Neural progenitor cell (in vitro differentiated cells): ENCODE results near the gene RAP1GDS1. TPM values are rescaled to one million over a fixed set of nuclear protein-coding genes. Genes with fewer than 3 reads are reported as not detected.

Experiments
- DNase-seq: peaks from one replicate; pipeline ENCODE4 v3.0.0-alpha.2; 2016; ENCODE audit warnings: low spot score
- H2AFZ ChIP-seq: fragments of 200-600 bp; sonication (generic); replicated peaks from 2 replicates; pipeline ENCODE4 v1.6.1; 2016; ENCODE audit warnings: antibody characterized with exemption
- H3F3A ChIP-seq: fragments of 200-600 bp; sonication (generic); 2 replicates; pipeline ENCODE4 v1.6.1; 2016; ENCODE audit warnings: antibody characterized with exemption, low read depth
- H3K27ac ChIP-seq: fragments of 200-600 bp; sonication (generic); 2 replicates; pipeline ENCODE4 v1.5.1; 2016; ENCODE audit warnings: mild to moderate bottlenecking
- H3K27me3 ChIP-seq: fragments of 200-600 bp; sonication (generic); 2 replicates; pipeline ENCODE4 v1.6.1; 2016; ENCODE audit warnings: mild to moderate bottlenecking, moderate library complexity
- H3K36me3 ChIP-seq: fragments of 200-600 bp; sonication (generic); 2 replicates; pipeline ENCODE4 v1.5.1; 2016
- H3K4me1 ChIP-seq: fragments of 200-600 bp; sonication (generic); 2 replicates; pipeline ENCODE4 v1.6.1; 2016; ENCODE audit warnings: mixed run types
- H3K4me2 ChIP-seq: fragments of 200-600 bp; sonication (generic); 2 replicates; pipeline ENCODE4 v1.6.1; 2016
- H3K4me3 ChIP-seq: fragments of 200-600 bp; sonication (generic); 2 replicates; pipeline ENCODE4 v1.5.1; 2016
- H3K79me2 ChIP-seq: fragments of 200-600 bp; sonication (generic); 2 replicates; pipeline ENCODE4 v1.6.1; 2016; ENCODE audit warnings: low read depth
- H3K9ac ChIP-seq: fragments of 200-600 bp; sonication (generic); 2 replicates; pipeline ENCODE4 v1.6.1; 2016
- H3K9me3 ChIP-seq: fragments of 200-600 bp; sonication (generic); 2 replicates; pipeline ENCODE4 v1.5.1; 2016; ENCODE audit warnings: low read depth
- H4K20me1 ChIP-seq: fragments of 200-600 bp; sonication (generic); 2 replicates; pipeline ENCODE4 v1.6.1; 2016; ENCODE audit warnings: low read depth
- H3K27ac Mint-ChIP-seq: 3 replicates; pipeline ENCODE4 v1.8.0; 2021; ENCODE audit warnings: mixed read lengths
- H3K27me3 Mint-ChIP-seq: 2 replicates; pipeline ENCODE4 v1.8.0; 2022; ENCODE audit warnings: low read depth, mild to moderate bottlenecking, inconsistent platforms, moderate library complexity, mixed read lengths; ENCODE audit not compliant: insufficient read depth
- H3K36me3 Mint-ChIP-seq: 3 replicates; pipeline ENCODE4 v1.8.0; 2021; ENCODE audit warnings: mixed read lengths
- H3K4me1 Mint-ChIP-seq: 3 replicates; pipeline ENCODE4 v1.8.0; 2021; ENCODE audit warnings: mixed read lengths
- H3K4me3 Mint-ChIP-seq: 3 replicates; pipeline ENCODE4 v1.8.0; 2021; ENCODE audit warnings: mild to moderate bottlenecking, moderate library complexity, mixed read lengths
- H3K9me3 Mint-ChIP-seq: 3 replicates; pipeline ENCODE4 v1.8.0; 2020; ENCODE audit warnings: mixed read lengths
- CTCF ChIP-seq: fragments of 200-600 bp; sonication (generic); IDR thresholded peaks from 2 replicates; pipeline ENCODE4 v1.5.1; 2017; ENCODE audit warnings: antibody characterized with exemption, mild to moderate bottlenecking
- EZH2 ChIP-seq: fragments of 200-600 bp; sonication (generic); IDR thresholded peaks from 2 replicates; pipeline ENCODE4 v1.6.1; 2017; ENCODE audit warnings: antibody characterized with exemption, mild to moderate bottlenecking, moderate library complexity
- EZH2phosphoT487 ChIP-seq: fragments of 200-600 bp; sonication (generic); IDR thresholded peaks from 2 replicates; pipeline ENCODE4 v1.6.1; 2017; ENCODE audit warnings: antibody characterized with exemption
- total RNA-seq: library from RNA; depleted of rRNA; stranded (reverse); fragments of >200 nt; gene quantifications from 2 replicates; pipeline ENCODE4 v1.2.3, GENCODE V29; 2015; ENCODE audit warnings: low replicate concordance

Gene RAP1GDS1
- total RNA-seq, 1 donor from 2014 or later, result 65.1 TPM

- peaks cover 9% of the 10 kb centered on the region for H3K9me3 Mint-ChIP-seq
- Histone ChIP-seq H3K36me3 (peaks cover 7% of the 10 kb centered on the region), H3K4me1 (no peaks in the 10 kb centered on the region), H3K27ac (no peak overlapping the region), H4K20me1 (no peaks in the 10 kb centered on the region), H3K4me2 (no peak overlapping the region), H3K79me2 (peaks cover 4% of the 10 kb centered on the region), H3K27me3 (no peaks in the 10 kb centered on the region), H2AFZ (no peak overlapping the region), H3K4me3 (no peak overlapping the region), H3F3A (no peaks in the 10 kb centered on the region), H3K9me3 (no peaks in the 10 kb centered on the region), H3K9ac (no peak overlapping the region)
- H3K27me3 Mint-ChIP-seq, result no peaks in the 10 kb centered on the region
- no peak overlapping the region for H3K27ac Mint-ChIP-seq
- H3K4me1 Mint-ChIP-seq, result no peaks in the 10 kb centered on the region
- no peak for TF ChIP-seq EZH2phosphoT487
- TF ChIP-seq EZH2, result no peak
- no peak for TF ChIP-seq CTCF
- peaks cover 6% of the 10 kb centered on the region for H3K36me3 Mint-ChIP-seq
- no peak overlapping the region for H3K4me3 Mint-ChIP-seq
- DNase-seq, result no peak
Measured at GRCh38 chr4:98314791-98315565, 53.8 kb downstream of the RAP1GDS1 start.

- Mint-ChIP-seq H3K27ac (no peak overlapping the region), H3K27me3 (no peaks in the 10 kb centered on the region), H3K4me3 (no peak overlapping the region), H3K4me1 (no peaks in the 10 kb centered on the region), H3K36me3 (peaks cover 9% of the 10 kb centered on the region), H3K9me3 (peaks cover 12% of the 10 kb centered on the region)
- Histone ChIP-seq H2AFZ (no peak overlapping the region), H3K9ac (no peak overlapping the region), H3K27ac (no peak overlapping the region), H3K79me2 (peaks cover 4% of the 10 kb centered on the region), H3K9me3 (no peaks in the 10 kb centered on the region), H3K27me3 (no peaks in the 10 kb centered on the region), H3F3A (no peaks in the 10 kb centered on the region), H3K4me2 (no peak overlapping the region), H4K20me1 (no peaks in the 10 kb centered on the region), H3K36me3 (peaks cover 7% of the 10 kb centered on the region), H3K4me1 (no peaks in the 10 kb centered on the region), H3K4me3 (no peak overlapping the region)
- TF ChIP-seq CTCF, result no peak
- no peak for TF ChIP-seq EZH2phosphoT487
- no peak for TF ChIP-seq EZH2
- DNase-seq, result no peak
Measured at GRCh38 chr4:98318521-98318920, 57.3 kb downstream of the RAP1GDS1 start.

GRCh38 chr4:98319021-98319420 is 57.8 kb downstream of the RAP1GDS1 start:
- Histone ChIP-seq H3K4me3 (no peak overlapping the region), H2AFZ (no peak overlapping the region), H3K4me2 (no peak overlapping the region), H3K36me3 (peaks cover 7% of the 10 kb centered on the region), H3K4me1 (no peaks in the 10 kb centered on the region), H4K20me1 (no peaks in the 10 kb centered on the region), H3K9me3 (no peaks in the 10 kb centered on the region), H3F3A (no peaks in the 10 kb centered on the region), H3K9ac (no peak overlapping the region), H3K27ac (no peak overlapping the region), H3K79me2 (peaks cover 4% of the 10 kb centered on the region), H3K27me3 (no peaks in the 10 kb centered on the region)
- H3K4me1 Mint-ChIP-seq, result no peaks in the 10 kb centered on the region
- H3K27ac Mint-ChIP-seq, result no peak overlapping the region
- no peak overlapping the region for H3K4me3 Mint-ChIP-seq
- peaks cover 9% of the 10 kb centered on the region for H3K36me3 Mint-ChIP-seq
- DNase-seq, result no peak
- no peaks in the 10 kb centered on the region for H3K27me3 Mint-ChIP-seq
- TF ChIP-seq CTCF, result no peak
- TF ChIP-seq EZH2phosphoT487, result no peak
- TF ChIP-seq EZH2, result no peak
- H3K9me3 Mint-ChIP-seq, result peaks cover 12% of the 10 kb centered on the region
